NCI-H524 (cell line): ENCODE data around the gene SPATA45.

Experiments used
- DNase-seq, 2 experiments: peaks; one replicate each; lab custom pipeline; 2025; lab: John Stamatoyannopoulos, UW

SPATA45 gene

DNA sequence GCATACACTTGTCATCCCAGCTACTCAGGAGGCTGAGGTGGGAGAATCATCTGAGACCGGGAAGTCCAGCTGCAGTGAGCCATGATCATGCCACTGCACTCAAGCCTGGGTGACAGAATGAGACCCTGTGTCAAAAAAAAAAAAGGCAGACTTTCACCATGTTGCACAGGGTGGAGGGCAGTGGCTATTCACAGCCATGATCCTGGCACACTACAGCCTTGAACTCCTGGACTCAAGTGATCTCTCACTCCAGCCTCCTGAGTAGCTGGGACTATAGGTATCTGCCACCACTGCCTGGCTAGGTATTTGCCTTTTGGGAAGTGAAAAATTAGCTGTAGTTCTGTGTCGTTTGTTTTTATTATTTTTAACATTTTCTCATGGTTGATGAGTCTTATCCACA, 19.1 kb downstream of the SPATA45 start:
- no peak for DNase-seq

DNA sequence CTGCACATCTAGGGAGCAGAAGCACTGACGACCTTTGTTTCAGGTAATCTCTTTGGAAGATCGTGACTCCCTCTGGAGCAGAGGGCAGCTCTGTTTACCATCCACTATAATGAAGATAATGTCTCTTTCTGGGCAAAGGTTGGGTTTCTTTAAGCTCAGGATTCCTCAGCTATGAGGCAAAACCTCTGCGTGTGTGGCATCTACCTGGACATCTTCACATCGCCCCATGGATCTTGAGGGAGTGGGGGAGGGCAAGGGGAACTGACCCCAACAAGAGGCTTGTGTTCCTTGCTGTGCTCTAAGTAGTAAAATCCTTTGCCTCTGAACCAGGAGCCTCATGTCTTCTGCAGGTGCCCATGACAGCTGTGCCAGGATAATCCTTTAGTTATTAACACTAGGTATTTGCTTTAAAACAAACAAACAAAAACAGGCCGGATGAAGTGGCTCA, 19.6 kb downstream of the SPATA45 start:
- peak; percentile 29 to 67 for DNase-seq

DNA sequence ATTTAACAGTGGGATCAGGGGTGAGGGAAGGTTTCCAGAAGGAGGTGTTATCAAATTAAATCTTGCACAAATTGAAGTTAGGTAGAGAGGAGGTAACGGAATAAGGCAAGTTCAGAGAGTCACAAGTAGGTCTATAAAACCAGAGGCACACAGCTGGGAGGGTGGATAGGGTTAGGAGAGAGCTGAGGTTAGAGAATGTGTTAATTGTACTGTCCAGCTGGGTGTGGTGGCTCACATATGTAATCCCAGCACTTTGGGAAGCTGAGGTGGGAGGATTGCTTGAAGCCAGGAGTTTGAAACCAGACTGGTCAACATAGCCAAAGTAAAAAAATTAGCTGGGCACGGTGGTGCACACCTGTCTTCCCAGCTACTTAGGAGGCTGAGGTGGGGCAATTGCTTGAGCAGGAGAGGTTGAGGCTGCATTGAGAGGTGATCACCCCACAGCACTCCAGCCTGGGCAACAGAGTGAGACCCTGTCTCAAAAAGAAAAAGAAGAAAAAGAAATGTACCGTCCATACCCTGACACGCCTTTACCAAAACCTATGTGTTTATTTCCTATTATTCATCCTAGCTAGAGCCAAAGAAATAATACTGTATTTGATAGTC, 20.2 kb downstream of the SPATA45 start:
- DNase-seq, result no peak

DNA sequence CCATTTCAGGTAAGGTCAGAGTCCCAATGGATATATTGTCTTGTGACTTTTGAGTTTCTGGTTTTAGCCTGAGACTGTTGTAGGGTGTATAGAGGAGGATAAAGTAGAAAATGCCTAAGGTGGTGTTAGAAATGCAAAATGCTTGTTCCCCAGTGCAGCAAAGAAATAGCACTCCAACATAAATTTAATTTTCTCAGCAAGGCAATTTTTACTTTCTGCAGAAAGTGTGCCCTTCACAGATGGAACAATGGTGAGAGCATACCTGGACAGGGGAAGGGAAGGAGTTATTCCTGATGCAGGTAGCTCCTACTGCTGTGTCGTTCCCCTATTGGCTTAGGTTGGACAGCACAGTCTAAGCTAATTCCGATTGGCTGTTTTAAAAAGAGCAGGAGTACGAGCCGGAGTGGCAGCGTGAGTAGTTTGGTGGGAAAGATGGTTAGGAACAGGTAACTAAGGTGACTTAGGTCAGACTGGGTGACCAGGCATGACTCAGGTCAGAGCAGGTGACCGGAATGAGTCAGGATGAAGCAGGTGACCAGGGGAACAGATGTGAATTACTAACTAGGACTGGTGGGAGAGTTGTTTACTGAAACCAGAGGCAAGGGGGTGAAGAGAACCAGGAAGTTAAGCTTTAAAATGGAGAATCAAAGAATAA, 21.5 kb downstream of the SPATA45 start:
- DNase-seq, result no peak

DNA sequence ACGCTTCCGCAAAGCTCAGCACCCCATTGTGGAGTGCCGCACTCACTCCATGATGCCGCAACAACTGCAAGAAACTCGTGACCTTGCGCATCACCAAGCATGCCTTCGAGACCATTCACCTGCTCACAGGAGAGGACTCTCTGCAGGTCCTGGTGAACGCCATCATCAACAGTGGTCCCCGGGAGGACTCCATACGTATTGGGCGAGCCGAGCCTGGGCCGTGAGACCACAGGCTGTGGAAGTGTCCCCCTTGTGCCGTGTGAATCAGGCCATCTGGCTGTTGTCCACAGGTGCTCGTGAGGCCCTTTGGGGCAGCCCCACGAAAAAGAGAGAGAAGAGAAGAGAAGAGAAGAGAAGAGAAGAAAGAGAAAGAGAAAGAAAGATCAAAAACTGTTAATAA, 23.2 kb downstream of the SPATA45 start:
- no peak for DNase-seq

DNA sequence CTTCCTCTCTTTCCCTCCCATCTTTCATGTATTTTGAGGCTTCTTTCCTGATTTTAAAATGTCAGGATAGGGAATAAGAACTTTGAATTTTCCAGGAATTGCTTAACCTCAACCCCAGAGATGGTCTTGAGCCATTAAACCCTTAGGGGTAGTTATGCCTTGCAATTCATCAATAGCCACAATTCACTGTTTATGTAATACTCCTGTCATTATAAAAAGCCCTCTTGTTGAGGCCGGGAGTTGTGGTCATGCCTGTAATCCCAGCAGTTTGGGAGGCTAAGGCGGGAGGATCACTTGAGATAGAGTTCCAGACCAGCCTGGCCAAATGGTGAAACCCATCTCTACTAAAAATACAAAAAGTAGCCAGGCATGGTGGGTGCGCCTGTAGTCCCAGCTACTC, 24.5 kb downstream of the SPATA45 start:
- no peak for DNase-seq

DNA sequence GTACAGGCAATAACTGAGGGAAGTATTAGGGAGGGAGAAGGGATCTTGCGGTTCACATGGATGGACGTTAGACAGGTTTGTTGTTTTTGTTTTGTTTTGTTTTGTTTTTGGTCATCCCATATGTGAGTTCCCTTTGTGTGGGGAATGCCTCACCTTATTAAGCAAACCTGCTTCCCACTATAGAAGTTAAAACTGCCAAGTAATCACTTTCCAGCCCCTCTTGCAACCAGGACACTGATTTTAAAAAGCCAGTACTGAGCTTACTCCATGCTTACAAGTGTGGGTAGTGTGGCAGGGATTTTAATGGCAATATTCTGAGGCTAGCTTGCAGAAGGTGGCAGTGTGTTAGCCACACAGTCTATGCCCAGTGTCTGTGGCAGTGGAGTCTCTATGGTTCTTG, 26.5 kb downstream of the SPATA45 start:
- no peak for DNase-seq

DNA sequence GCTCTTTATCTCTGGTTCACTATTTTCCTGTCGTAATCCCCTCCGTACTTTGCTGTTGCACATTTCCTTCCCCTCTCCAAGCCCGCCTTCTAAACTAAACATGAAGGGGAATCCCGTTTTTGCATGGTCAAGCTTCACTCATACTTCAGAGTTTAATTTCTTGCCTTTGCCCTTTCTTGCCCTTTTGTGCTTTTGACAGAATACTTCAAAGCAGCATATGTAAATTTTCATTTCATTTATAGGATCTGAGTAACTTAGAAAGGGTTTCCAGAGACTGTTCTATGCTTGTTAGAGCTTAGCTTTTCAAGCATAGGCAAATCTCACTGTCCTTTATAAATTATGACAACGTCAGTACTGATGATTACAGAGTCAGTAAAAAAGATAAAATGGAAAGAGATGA, 27.7 kb downstream of the SPATA45 start:
- no peak for DNase-seq

DNA sequence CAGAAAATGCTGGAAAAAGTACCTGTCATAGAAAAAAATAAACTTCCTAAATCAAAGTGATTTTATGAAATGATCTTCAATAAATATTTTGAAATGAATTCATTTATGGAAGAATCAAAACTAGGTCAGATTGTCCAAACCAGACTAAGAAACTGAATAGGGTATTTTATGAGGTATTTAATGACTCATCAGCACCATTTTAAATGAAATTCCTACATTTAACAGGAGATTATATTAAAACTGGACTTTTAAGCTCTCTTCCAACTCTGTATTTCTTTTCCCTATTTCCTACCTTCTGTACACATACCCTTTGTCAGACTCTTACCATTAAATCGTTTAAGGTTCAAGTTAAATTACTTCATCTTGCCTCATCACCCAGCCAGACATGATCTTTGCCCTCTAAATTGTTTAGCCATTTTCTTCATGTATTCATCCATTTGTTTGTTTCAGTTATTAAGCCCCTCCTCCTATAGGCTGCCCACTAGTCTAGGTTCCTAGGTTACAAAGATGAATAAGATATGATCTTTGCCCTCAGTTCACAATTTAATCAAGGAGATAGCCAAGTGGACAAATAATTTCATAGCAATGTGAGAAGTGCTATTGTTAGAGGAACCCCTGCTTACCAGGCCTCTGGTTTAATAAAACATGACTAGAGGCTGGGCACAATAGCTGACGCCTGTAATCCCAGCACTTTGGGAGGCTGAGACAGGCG, 30.7 kb downstream of the SPATA45 start:
- no peak for DNase-seq

DNA sequence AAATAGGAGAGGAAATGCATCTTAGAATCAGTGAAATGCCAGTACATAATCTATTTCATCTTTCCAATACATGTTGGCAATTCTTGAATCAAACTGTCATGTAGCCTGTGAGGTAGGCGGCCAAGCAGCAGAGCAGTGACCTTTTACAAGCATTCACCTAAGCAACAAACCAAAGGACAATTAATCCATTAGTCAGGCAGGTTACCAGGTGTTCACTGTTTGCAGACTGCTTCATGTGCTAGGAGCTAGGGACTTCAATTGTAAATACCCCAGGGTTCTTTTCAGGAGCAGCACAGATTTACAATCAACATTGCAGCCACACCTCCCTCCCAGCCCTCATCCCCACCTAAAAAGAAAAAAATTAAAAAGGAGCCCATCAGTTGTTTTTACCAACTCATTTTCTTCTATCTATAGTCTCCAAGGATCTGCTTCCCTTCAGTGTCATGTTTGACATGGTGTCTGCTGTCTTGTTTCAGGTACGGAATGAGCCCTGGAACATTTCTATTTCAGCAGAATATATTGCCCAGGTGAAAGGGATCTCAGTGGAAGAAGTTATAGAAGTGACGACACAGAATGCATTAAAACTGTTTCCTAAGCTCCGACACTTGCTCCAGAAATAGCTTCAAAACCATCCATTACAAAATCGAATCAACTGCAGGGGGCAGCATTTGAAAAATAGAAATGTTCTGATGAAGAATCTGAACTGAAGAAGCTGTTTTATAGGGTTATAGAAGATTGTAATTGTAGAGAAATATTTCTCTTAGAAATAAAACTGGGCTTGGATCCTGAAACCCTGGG, 32.7 kb downstream of the SPATA45 start:
- peak in 1 of 2 experiments; percentile 31 for DNase-seq

DNA sequence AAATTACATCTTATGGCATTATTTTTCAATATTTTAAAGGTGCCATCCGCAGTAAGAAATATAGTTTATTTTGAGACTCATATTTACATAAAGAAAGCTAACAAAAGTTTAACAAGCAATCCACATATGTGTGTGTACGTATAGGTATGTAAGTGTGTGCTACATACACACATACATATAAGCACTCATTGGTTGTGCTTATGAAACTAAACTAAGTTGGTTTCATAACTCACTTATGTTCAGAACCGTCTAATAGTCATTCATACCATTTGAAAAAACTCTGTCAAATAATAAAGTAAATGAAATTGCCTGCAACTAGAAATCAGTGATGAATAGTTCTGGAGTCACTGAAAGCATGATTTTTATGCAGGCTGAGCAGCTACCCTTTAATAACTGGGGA, 41.7 kb downstream of the SPATA45 start:
- DNase-seq, result no peak

DNA sequence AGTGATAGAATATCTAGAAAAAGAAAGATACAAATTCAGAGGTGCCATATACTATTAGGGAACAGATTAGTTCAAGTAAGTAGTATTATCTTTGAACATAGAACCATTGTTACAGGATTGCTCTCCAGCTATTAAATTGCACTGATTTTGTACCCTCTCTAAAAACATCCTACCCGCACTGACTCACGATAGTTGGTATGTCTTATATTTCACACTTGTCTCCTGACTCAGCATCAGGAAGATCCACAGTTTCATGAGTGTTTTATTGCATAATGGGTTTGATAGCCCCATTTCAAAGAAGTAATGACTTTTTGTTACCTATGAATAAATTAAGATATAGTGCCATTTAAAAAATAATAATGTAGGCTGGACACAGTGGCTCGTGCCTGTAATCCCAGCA, 49.8 kb downstream of the SPATA45 start:
- DNase-seq, result no peak

DNA sequence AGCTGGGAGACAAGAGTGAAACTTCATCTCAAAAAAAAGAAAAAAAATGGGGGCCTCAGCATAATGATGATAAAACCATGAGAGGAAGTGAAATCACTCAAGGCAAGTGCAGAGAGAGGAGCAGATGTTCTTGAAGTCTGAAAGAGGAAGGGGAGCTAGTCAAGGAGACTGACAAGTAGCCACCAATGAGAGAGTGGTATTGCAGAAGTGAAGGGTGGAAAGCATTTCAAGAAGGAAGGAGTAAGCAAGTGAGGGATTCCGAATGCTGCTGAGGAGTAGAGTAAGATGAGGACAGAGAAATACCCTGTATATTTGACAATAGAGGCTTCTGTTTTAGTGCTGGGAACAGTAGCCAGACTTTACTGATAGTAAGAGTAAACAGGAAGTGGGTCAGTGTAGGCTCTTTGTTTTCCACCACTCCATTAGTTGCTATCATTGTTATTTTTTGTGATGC, 52.9 kb downstream of the SPATA45 start:
- no peak for DNase-seq

DNA sequence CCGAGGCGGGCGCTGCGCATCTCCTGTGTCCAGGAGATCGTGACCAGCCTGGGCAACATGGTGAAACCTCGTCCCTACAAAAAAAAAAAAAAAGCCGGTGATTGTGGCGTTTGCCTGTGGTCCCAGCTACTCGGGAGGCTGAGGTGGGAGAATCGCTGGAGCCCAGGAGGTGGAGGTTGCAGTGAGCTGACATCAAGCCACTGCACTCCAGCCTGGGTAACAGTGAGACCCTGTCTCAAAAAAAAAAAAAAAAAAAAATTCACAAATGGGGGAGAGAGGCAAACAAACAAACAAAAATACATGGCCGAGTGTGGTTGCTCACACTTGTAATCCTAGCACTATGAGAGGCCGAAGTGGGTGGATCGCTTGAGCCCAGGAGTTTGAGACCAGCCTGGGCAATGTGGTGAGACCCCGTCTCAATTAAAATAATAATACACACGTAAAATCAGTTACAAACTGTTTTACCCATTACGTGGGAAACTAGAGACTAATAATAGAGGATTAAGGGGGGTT, 55.0 kb downstream of the SPATA45 start:
- no peak for DNase-seq

DNA sequence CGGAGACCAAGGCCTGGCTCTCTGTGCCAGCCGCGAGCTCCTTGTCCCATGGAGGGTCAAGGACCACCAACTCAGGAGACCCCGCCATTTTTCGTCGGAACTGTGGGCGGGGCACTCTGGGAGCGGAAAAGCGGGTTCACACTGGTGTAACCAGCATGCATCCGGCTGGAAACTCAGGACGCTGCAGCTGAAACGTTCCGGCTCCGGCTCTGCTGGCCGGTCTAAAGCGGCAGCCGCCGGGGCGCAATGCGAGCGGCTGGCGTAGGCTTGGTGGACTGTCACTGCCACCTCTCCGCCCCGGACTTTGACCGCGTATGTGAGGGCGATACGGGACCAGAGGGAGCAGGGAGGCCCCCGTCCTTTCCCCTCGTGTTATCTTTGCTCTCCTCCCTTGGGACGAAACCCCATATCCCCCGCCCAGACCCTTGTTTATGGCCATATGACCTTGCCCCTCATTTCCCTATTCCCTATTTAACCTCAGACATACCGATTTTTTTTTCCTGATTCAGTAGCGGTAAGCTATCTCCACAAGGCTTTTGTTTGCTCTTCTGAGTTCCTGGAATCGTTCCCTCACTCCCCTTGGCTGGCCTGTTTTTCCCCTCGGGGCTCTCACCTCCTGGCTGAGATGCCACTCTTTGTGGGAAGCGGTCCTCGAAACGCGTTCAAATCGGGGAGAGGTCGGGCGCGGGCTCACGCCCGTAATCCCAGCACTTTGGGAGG, 55.6 kb downstream of the SPATA45 start, which contains the start of the genes NSL1 and TATDN3:
Gene NSL1, minus strand, starts transcription at position 102 of the 720 bp plus-strand sequence. Its CDS starts 14 bp downstream, at position 88.
Gene TATDN3, plus strand, starts transcription at position 219 of the 720 bp plus-strand sequence. Its CDS starts 28 bp downstream, at position 247.
- DNase-seq, result peak; percentile 89 to 92

DNA sequence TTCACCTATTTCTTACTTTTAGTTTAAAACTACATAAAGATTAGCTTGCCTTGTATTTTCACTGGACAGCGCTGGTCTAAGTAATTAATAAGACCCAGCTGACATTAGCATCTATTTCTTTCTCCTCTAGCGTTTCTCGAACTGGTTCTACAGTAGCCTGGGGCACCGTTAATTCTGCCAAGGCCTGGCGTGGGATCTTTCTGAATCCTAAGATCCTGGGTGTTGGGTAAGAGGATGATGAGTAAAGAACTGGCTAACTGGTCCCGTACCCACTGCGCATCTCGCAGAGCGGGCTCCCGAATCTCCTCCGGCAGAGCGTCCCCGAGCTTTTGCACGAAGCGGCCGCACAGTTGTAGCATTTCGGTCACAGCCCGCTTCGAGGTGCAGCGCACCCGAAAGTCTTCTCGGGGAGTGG, 56.2 kb downstream of the SPATA45 start:
- DNase-seq, result peak in 1 of 2 experiments; percentile 73

DNA sequence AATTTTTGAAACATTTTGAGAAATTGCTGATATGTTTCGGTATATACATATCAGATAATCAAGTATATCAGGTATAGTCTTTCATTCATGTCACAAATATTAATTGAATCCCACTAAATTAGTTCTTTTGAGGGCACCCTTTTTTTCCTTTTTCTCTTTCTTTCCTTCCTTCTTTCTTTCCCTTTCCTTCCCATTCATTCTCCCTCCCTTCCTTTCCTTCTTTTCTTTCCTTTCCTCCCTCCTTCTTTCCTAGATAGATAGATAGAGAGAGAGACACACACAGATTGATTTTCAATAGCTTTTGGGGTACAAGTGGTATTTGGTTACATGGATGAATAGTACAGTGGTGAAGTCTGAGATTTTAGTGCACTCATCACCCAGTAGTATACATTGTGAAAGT, 61.6 kb downstream of the SPATA45 start:
- no peak for DNase-seq

DNA sequence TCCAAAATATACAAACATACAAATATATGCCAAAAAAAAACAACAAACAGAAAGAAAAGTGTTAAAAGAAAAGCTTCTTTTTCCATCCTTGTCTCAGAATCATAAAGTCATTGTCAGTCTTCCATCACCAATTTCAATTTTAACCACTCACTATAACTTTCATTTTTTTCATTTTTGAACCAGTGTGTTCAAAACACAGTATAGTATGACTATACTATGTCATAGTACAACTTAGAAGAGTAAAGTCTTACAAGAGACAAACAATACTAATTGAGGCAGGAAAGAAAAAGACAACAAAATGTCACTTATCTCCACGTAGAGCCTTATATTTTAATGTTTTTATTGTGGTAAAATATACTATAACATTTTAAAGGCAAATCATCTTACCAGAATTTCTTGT, 63.5 kb downstream of the SPATA45 start:
- no peak for DNase-seq

DNA sequence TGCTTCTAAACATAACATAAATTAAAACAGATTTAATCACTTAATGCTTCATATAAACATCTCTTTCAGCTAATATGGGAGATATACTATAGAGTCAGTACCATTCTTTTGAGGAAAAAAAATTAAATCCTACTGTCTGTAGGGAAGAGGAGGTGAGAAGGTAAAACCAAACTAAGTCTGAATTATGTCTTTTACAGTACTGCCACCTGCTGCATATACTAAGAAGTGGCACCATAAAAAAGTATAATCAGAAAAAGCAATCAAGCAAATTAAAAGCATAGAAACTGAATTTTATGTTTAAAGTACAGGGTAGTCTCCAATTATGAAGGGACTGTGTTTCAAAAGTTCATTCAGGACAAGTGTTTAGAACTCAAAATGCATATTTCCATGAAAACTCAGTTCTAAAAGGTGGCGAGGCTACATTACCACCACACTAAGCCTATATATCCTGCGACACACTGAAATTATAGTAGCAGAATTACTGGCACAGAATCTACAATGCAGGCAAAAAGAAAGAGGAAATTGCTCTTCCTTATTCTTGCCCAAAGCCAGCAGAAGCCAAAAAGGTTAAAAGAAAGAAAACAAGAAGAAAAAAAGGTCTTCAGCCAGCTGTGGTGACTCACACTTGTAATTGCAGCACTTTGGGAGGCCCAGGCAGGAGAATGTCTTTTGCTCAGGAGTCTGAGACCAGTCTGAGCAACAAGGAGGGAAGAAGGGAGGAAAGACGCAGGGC, 64.9 kb downstream of the SPATA45 start:
- peak in 1 of 2 experiments; percentile 20 for DNase-seq

DNA sequence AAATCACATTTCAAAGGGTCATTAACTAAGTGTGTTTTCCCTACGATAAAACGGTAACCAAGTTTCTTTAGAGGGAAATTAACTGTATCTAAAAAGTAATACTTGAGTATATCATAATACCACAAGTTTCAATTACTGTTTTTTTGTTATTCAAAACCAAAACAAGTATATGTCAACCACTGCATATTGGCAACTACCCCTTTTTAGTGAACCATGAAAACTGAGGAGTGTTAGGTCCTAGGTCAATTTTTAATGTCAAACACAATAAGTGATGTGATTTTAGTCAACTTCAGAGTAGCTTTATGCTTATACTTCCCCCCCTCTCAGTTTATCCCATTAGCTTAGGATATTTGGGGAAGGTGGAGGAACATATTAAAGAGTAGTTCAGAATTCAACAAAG, 66.2 kb downstream of the SPATA45 start:
- no peak for DNase-seq
